ENCODE measurements around the gene GALK2. TPM values are rescaled to one million over a fixed set of nuclear protein-coding genes. Genes with fewer than 3 reads are reported as not detected.

The GALK2 gene
- total and polyA plus RNA-seq, 7 donors: 21.6 to 61.1 (median 33.1) TPM

- TF ChIP-seq EP300 (IDR thresholded peaks at IDR 0.05): no peak
- no peak for TF ChIP-seq POLR2AphosphoS5 (IDR thresholded peaks at IDR 0.05)
- no peak for TF ChIP-seq CTCF (IDR thresholded peaks at IDR 0.05)
- TF ChIP-seq POLR2A (IDR thresholded peaks at IDR 0.05): no peak
- Histone ChIP-seq H3K27me3 (no peaks in the 10 kb centered on the region), H3K4me3 (no peak overlapping the region), H3K4me1 (no peaks in the 10 kb centered on the region), H3K27ac (no peak overlapping the region), H3K9me3 (no peaks in the 10 kb centered on the region), H3K36me3 (peaks cover 0 to 18% (median 0%) of the 10 kb centered on the region in 4 donors)
- WGBS, 2 donors: 97 to 98% methylated on average over 3 of the region's 3 CpGs
- intact Hi-C loops (cut with DNase I): no loop called here
- DNase-seq: no peak
These were observed 130.8 kb downstream of the GALK2 start for GRCh38 chr15:49300856-49301255.

- DNase-seq: no peak
- Histone ChIP-seq H3K27me3 (no peaks in the 10 kb centered on the region), H3K4me1 (no peaks in the 10 kb centered on the region), H3K4me3 (no peak overlapping the region), H3K9me3 (no peaks in the 10 kb centered on the region), H3K27ac (no peak overlapping the region), H3K36me3 (peaks cover 0 to 18% (median 0%) of the 10 kb centered on the region in 4 donors)
- intact Hi-C loops (cut with DNase I): no loop called here
- no peak for TF ChIP-seq EP300 (IDR thresholded peaks at IDR 0.05)
- no peak for TF ChIP-seq POLR2AphosphoS5 (IDR thresholded peaks at IDR 0.05)
- no peak for TF ChIP-seq CTCF (IDR thresholded peaks at IDR 0.05)
- no peak for TF ChIP-seq POLR2A (IDR thresholded peaks at IDR 0.05)
These were observed 131.5 kb downstream of the GALK2 start for GRCh38 chr15:49301562-49301961.

GRCh38 chr15:49303003-49303402 lies 133.0 kb downstream of the GALK2 start:
- Histone ChIP-seq H3K4me1 (no peaks in the 10 kb centered on the region), H3K27me3 (no peaks in the 10 kb centered on the region), H3K9me3 (no peaks in the 10 kb centered on the region), H3K4me3 (no peak overlapping the region), H3K36me3 (peaks cover 0 to 18% (median 0%) of the 10 kb centered on the region in 4 donors), H3K27ac (no peak overlapping the region)
- TF ChIP-seq EP300 (IDR thresholded peaks at IDR 0.05) (no peak), POLR2A (IDR thresholded peaks at IDR 0.05) (no peak), POLR2AphosphoS5 (IDR thresholded peaks at IDR 0.05) (no peak), CTCF (IDR thresholded peaks at IDR 0.05) (no peak)
- WGBS, 2 donors: 78 to 95% methylated on average over 3 of the region's 3 CpGs
- no peak for DNase-seq
- intact Hi-C loops (cut with DNase I): no loop called here

- 86 to 88% methylated on average over 1 of the region's 1 CpG for WGBS, 2 donors
- intact Hi-C loops (cut with DNase I): no loop called here
These were observed 136.5 kb downstream of the GALK2 start for GRCh38 chr15:49306551-49306950.

More at GRCh38 chr15:49306551-49306950, 136.5 kb downstream of the GALK2 start:
- TF ChIP-seq EP300 (IDR thresholded peaks at IDR 0.05) (no peak), POLR2A (IDR thresholded peaks at IDR 0.05) (no peak), POLR2AphosphoS5 (IDR thresholded peaks at IDR 0.05) (no peak), CTCF (IDR thresholded peaks at IDR 0.05) (no peak)
- H3K4me1 ChIP-seq: peaks cover 0 to 5% (median 0%) of the 10 kb centered on the region in 4 donors
- H3K4me3 ChIP-seq: no peak overlapping the region
- H3K9me3 ChIP-seq: no peaks in the 10 kb centered on the region
- no peak for DNase-seq
- peaks cover 0 to 18% (median 0%) of the 10 kb centered on the region in 4 donors for H3K36me3 ChIP-seq
- H3K27ac ChIP-seq: no peak overlapping the region
- no peaks in the 10 kb centered on the region for H3K27me3 ChIP-seq

Measured in sigmoid colon (tissue), 7 donors.